Body of pancreas (tissue), 4 donors: Measurements from ENCODE around the gene PROZ.

Source experiments
- CTCF ChIP-seq, 7 experiments: fragments of 450-650 bp in 4 of 7; fragments of 200-600 bp in 3 of 7; sonication (generic) in 3 of 7; IDR thresholded peaks; one replicate each; pipeline ENCODE4 v1.5.1; 2016 to 2019; ENCODE audit warnings: antibody characterized with exemption in 7 of 7
- POLR2A ChIP-seq, 3 donors: fragments of 450-650 bp; IDR thresholded peaks; one replicate each; pipeline ENCODE4 v1.6.1; 2016; ENCODE audit warnings: antibody characterized with exemption in 3 of 3, mild to moderate bottlenecking in 2 of 3

GRCh38 chr13:113170511-113170910 is 12.1 kb downstream of the PROZ start:
- TF ChIP-seq CTCF (IDR thresholded peaks at IDR 0.05) (no peak), POLR2A (IDR thresholded peaks at IDR 0.05) (no peak)
